GM12878 (cell line): ENCODE measurements around the gene DUOX1. TPM values are rescaled to one million over a fixed set of nuclear protein-coding genes. Genes with fewer than 3 reads are reported as not detected.

Source experiments
- ATAC-seq: fragments of 200-7000 bp; cut with Tn5 transposase; 3 replicates; pipeline ENCODE4 v1.9.1; 2020; ENCODE audit warnings: mild to moderate bottlenecking, moderate library complexity
- BruUV-seq: library from RNA; stranded (reverse); fragments of 400-500 nt; replicated peaks from 2 replicates; lab custom pipeline; 2021; lab: Mats Ljungman, UMichigan
- CTCF ChIA-PET: fragments of 300-600 bp; sonication (Branson Sonifier 250); formaldehyde crosslinking; extraction: SDS; loops from one replicate; lab custom pipeline; 2021; ENCODE audit warnings: inconsistent platforms; lab: Yijun Ruan, JAX
- POLR2A ChIA-PET: fragments of 350-600 bp; formaldehyde crosslinking; extraction: SDS; loops from one replicate; lab custom pipeline; 2021; ENCODE audit warnings: inconsistent platforms; lab: Charles Lee
- RAD21 ChIA-PET: fragments of 300-600 bp; sonication (Branson Sonifier 250); formaldehyde crosslinking; loops from one replicate; lab custom pipeline; 2023; ENCODE audit warnings: antibody characterized with exemption; ENCODE audit not compliant: unreplicated experiment; lab: Charles Lee
- SMC1A ChIA-PET: fragments of 300-600 bp; sonication (Branson Sonifier 250); formaldehyde crosslinking; loops from one replicate; lab custom pipeline; 2023; ENCODE audit not compliant: unreplicated experiment, uncharacterized antibody; lab: Charles Lee
- DNase-seq: peaks from one replicate; pipeline ENCODE4 v3.0.0-alpha.2; 2011; ENCODE audit warnings: low read depth, low spot score
- FAIRE-seq: peaks from 3 replicates; lab custom pipeline; 2011; peaks lifted over from hg19 to GRCh38; lab: Jason Lieb, UNC
- H2AFZ ChIP-seq: 2 replicates; pipeline ENCODE4 v1.6.0; 2011; ENCODE audit warnings: low read depth, low read length, control low read depth; ENCODE audit not compliant: control insufficient read depth
- H3K27ac ChIP-seq: 2 replicates; pipeline ENCODE4 v1.5.1; 2011; ENCODE audit warnings: control low read depth; ENCODE audit not compliant: control insufficient read depth, insufficient read depth
- H3K27me3 ChIP-seq, 2 experiments: replicated peaks in 1 of 2; 2 replicates each; pipeline versions ENCODE4 v1.6.0 to v1.6.1; 2011; ENCODE audit warnings: low read length in 1 of 2; ENCODE audit not compliant: control insufficient read depth in 2 of 2, insufficient read depth in 2 of 2
- H3K36me3 ChIP-seq, 2 experiments: 2 replicates each; pipeline ENCODE4 v1.5.1; 2011; ENCODE audit warnings: low read length in 1 of 2; ENCODE audit not compliant: control insufficient read depth in 2 of 2, insufficient read depth in 2 of 2
- H3K4me1 ChIP-seq: 2 replicates; pipeline ENCODE4 v1.6.1; 2011; ENCODE audit warnings: mild to moderate bottlenecking, low read length, moderate library complexity, mixed read lengths; ENCODE audit not compliant: control insufficient read depth, insufficient read depth
- H3K4me2 ChIP-seq: 2 replicates; pipeline ENCODE4 v1.6.0; 2011; ENCODE audit warnings: control low read depth; ENCODE audit not compliant: control insufficient read depth, insufficient read depth
- H3K4me3 ChIP-seq: fragments of 200-600 bp; sonication (generic); 2 replicates; pipeline ENCODE4 v1.5.1; 2016
- H3K79me2 ChIP-seq: 2 replicates; pipeline ENCODE4 v1.6.0; 2011; ENCODE audit warnings: low read length; ENCODE audit not compliant: control insufficient read depth, insufficient read depth
- H3K9ac ChIP-seq: 2 replicates; pipeline ENCODE4 v1.8.0; 2011; ENCODE audit warnings: low read length, control low read depth, mixed read lengths; ENCODE audit not compliant: control insufficient read depth, insufficient read depth
- H3K9me3 ChIP-seq: replicated peaks from 3 replicates; pipeline ENCODE4 v1.5.1; 2011; ENCODE audit warnings: mild to moderate bottlenecking, low read length; ENCODE audit not compliant: control insufficient read depth, insufficient read depth
- H4K20me1 ChIP-seq: 2 replicates; pipeline ENCODE4 v1.6.0; 2011; ENCODE audit not compliant: control insufficient read depth, insufficient read depth
- ASH2L ChIP-seq: fragments of 300-600, 200-600 bp; sonication (generic); IDR thresholded peaks from 2 replicates; pipeline ENCODE4 v1.6.1; 2017; ENCODE audit warnings: low read depth, mild to moderate bottlenecking, borderline replicate concordance
- CBX5 ChIP-seq: sonication (generic); IDR thresholded peaks from 2 replicates; pipeline ENCODE4 v1.6.1; 2016; ENCODE audit warnings: low read depth, moderate library complexity, mild to moderate bottlenecking, inconsistent platforms
- HDAC6 ChIP-seq: fragments of 200-600 bp; sonication (generic); IDR thresholded peaks from one replicate; pipeline ENCODE4 v1.8.0; 2017; ENCODE audit warnings: antibody characterized with exemption; ENCODE audit not compliant: unreplicated experiment
- POLR2AphosphoS5 ChIP-seq: IDR thresholded peaks from 2 replicates; pipeline ENCODE4 v1.6.1; 2011; ENCODE audit warnings: mild to moderate bottlenecking, low read length, inconsistent platforms
- RELA ChIP-seq: fragments of 450-650 bp; IDR thresholded peaks from 2 replicates; pipeline ENCODE4 v1.8.0; 2014; ENCODE audit warnings: borderline replicate concordance; ENCODE audit not compliant: partially characterized antibody
- WGBS: methylation state at CpG from one replicate; pipeline ENCODE4 v1.1.6; 2016; ENCODE audit warnings: low lambda C conversion rate; ENCODE audit not compliant: insufficient replicate concordance, insufficient coverage; ENCODE audit errors: missing lambda C conversion rate; 5-methylcytosine and 5-hydroxymethylcytosine counted together
- in situ Hi-C: fragments of 300-500 bp; cut with MboI; formaldehyde crosslinking; loops from 9 replicates; pipeline ENCODE4 v1.14.3; 2018; ENCODE audit warnings: mixed read lengths
- intact Hi-C: fragments of 100-400 bp; cut with micrococcal nuclease; formaldehyde crosslinking; loops from one replicate; pipeline ENCODE4 v1.14.2; 2022; ENCODE audit not compliant: unreplicated experiment
- polyA plus RNA-seq, 11 experiments: library from polyadenylated mRNA; depleted of rRNA in 4 of 11; unstranded in 6 of 11; stranded (reverse) in 5 of 11; fragments of >200 nt; fragmentation: Nextera tagmentation in 4 of 11; fragmentation: Illumina TruSeq in 1 of 11; extraction: Ambion mirVana in 4 of 11; extraction: Trizol in 1 of 11; gene quantifications; 1 replicate in 1 of 11; 2 replicates in 10 of 11; pipeline versions ENCODE4 v1.2.1 to v1.2.3, GENCODE V29; 2011 to 2016; ENCODE audit warnings: inconsistent platforms in 2 of 11, missing spikeins in 2 of 11, low read depth in 1 of 11
- total RNA-seq, 4 experiments: library from RNA; depleted of rRNA in 3 of 4; stranded (reverse); fragments of >200 nt in 3 of 4; fragmentation: Illumina TruSeq in 1 of 4; extraction: Trizol in 1 of 4; gene quantifications; 2 replicates each; pipeline versions ENCODE4 v1.2.1 to v1.2.3, GENCODE V29; 2013 to 2021
- TF ChIP-seq, protein P1 (sequence below): IDR thresholded peaks from 2 replicates; pipeline ENCODE4 v1.6.1; 2012; ENCODE audit warnings: low read depth, low read length, improper control_type of control experiment
- TF ChIP-seq, protein P2 (sequence below): IDR thresholded peaks from 2 replicates; pipeline ENCODE4 v1.6.1; 2012; ENCODE audit warnings: low read depth, low read length, improper control_type of control experiment

Gene DUOX1
- total and polyA plus RNA-seq, 10 of the 15 experiments (the other 5 are each of a cell fraction or from before 2014, with no cell fraction given), result 0.02 to 2.1 (median 0.26) TPM; not detected in 3

DNA sequence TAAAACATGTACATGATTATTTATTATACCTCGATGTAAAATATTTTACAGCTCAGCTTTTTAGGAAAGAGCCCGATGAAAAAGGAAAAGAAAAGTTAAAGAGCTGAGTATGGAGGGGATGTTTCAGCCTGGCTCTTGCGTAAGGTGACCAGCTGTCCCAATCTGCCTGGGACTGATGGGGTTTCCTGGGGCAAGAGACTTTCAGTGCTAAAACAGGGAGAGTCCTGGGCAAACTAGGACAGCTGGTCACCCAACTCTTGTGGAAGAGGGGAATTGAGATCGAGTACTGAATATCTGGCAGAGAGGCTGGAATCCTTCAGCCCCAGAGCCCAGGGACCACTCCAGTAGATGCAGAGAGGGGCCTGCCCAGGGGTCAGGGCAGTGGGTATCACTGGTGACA is 36.8 kb upstream of the DUOX1 start:
- Histone ChIP-seq H2AFZ (no peak overlapping the region), H4K20me1 (no peaks in the 10 kb centered on the region), H3K36me3 (no peaks in the 10 kb centered on the region), H3K27me3 (peaks cover 0 to 2% of the 10 kb centered on the region in 2 experiments; a peak in 1 of 4 replicates), H3K27ac (no peak overlapping the region), H3K4me3 (no peak overlapping the region), H3K4me1 (no peaks in the 10 kb centered on the region), H3K4me2 (no peak overlapping the region), H3K9me3 (no peaks in the 10 kb centered on the region), H3K9ac (no peak overlapping the region), H3K79me2 (no peaks in the 10 kb centered on the region)
- ChIA-PET POLR2A (no interaction called here), SMC1A (no interaction called here), RAD21 (no interaction called here), CTCF (interaction anchor here (0.7 to 1.2 kb wide), 2 partner anchors 31 to 34 kb away, joined by 3 read pairs; no protein-coding TSS in a partner anchor)
- no TSS peak for BruUV-seq
- intact Hi-C loops (no loop called here), in situ Hi-C loops (no loop called here)
- no peak for DNase-seq
- WGBS, result 49% methylated on average over 4 of the region's 4 CpGs
- TF ChIP-seq, protein P1, sequence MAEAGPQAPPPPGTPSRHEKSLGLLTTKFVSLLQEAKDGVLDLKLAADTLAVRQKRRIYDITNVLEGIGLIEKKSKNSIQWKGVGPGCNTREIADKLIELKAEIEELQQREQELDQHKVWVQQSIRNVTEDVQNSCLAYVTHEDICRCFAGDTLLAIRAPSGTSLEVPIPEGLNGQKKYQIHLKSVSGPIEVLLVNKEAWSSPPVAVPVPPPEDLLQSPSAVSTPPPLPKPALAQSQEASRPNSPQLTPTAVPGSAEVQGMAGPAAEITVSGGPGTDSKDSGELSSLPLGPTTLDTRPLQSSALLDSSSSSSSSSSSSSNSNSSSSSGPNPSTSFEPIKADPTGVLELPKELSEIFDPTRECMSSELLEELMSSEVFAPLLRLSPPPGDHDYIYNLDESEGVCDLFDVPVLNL, result no peak
- TF ChIP-seq RELA, result no peak
- TF ChIP-seq POLR2AphosphoS5, result no peak
- TF ChIP-seq, protein P2, sequence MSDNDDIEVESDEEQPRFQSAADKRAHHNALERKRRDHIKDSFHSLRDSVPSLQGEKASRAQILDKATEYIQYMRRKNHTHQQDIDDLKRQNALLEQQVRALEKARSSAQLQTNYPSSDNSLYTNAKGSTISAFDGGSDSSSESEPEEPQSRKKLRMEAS, result no peak
- no peak for TF ChIP-seq HDAC6
- no peak for TF ChIP-seq CBX5
- TF ChIP-seq ASH2L, result no peak
- no peak for FAIRE-seq
- ATAC-seq, result no peak
